ENCODE measurements around the gene CDH1.

Gene CDH1

GRCh38 chr16:68732042-68732680, 4.9 kb upstream of the CDH1 start:
- no peak for DNase-seq (ENCODE audit: low spot score)

- no peak for DNase-seq (ENCODE audit: low spot score)
Measured at GRCh38 chr16:68732741-68733399, 4.2 kb upstream of the CDH1 start.

GRCh38 chr16:68733570-68733969, 3.5 kb upstream of the CDH1 start:
- DNase-seq (ENCODE audit: low spot score): no peak

- no peak for DNase-seq (ENCODE audit: low spot score)
Measured at GRCh38 chr16:68734782-68735181, 2.3 kb upstream of the CDH1 start.

GRCh38 chr16:68736561-68736960, 531 bp upstream of the CDH1 start:
- DNase-seq (ENCODE audit: low spot score): no peak

- no peak for DNase-seq (ENCODE audit: low spot score)
Measured at GRCh38 chr16:68737730-68738629, 888 bp downstream of the CDH1 start.

GRCh38 chr16:68739964-68740627, 3.0 kb downstream of the CDH1 start:
- DNase-seq (ENCODE audit: low spot score): no peak

GRCh38 chr16:68740628-68741346, 3.7 kb downstream of the CDH1 start:
- DNase-seq (ENCODE audit: low spot score): no peak

- DNase-seq (ENCODE audit: low spot score): no peak
Measured at GRCh38 chr16:68743664-68744063, 6.6 kb downstream of the CDH1 start.

- DNase-seq (ENCODE audit: low spot score): no peak
Measured at GRCh38 chr16:68744744-68745280, 7.7 kb downstream of the CDH1 start.

- DNase-seq (ENCODE audit: low spot score): no peak
Measured at GRCh38 chr16:68746951-68747350, 9.9 kb downstream of the CDH1 start.

GRCh38 chr16:68749432-68749831, 12.3 kb downstream of the CDH1 start:
- no peak for DNase-seq (ENCODE audit: low spot score)

GRCh38 chr16:68750193-68750695, 13.2 kb downstream of the CDH1 start:
- DNase-seq (ENCODE audit: low spot score): no peak

GRCh38 chr16:68751160-68751559, 14.1 kb downstream of the CDH1 start:
- DNase-seq (ENCODE audit: low spot score): no peak

GRCh38 chr16:68752602-68753001, 15.5 kb downstream of the CDH1 start:
- DNase-seq (ENCODE audit: low spot score): no peak

- no peak for DNase-seq (ENCODE audit: low spot score)
Measured at GRCh38 chr16:68754084-68754792, 17.1 kb downstream of the CDH1 start.

GRCh38 chr16:68756239-68756915, 19.3 kb downstream of the CDH1 start:
- no peak for DNase-seq (ENCODE audit: low spot score)

- DNase-seq (ENCODE audit: low spot score): no peak
Measured at GRCh38 chr16:68757625-68757935, 20.5 kb downstream of the CDH1 start.

- no peak for DNase-seq (ENCODE audit: low spot score)
Measured at GRCh38 chr16:68759062-68759461, 22.0 kb downstream of the CDH1 start.

GRCh38 chr16:68760671-68761275, 23.7 kb downstream of the CDH1 start:
- no peak for DNase-seq (ENCODE audit: low spot score)
